Right atrium auricular region (tissue), 2 donors: ENCODE measurements around the gene NLRC5. TPM values are rescaled to one million over a fixed set of nuclear protein-coding genes. Genes with fewer than 3 reads are reported as not detected.
"Not testable (repeated sequence)": the region's sequence is repeated elsewhere in the genome, so short reads cannot be mapped to it uniquely, and the experiment has no call there.

Experiments used
- DNase-seq: peaks from one replicate; pipeline ENCODE4 v3.0.0-alpha.2; 2019; ENCODE audit warnings: low spot score
- H3K27ac ChIP-seq, 2 donors: fragments of 200-600 bp; sonication (generic); 1 replicate in 1 of 2; 2 replicates in 1 of 2; pipeline ENCODE4 v1.5.1; 2016 to 2019
- H3K27me3 ChIP-seq, 2 donors: fragments of 200-600 bp; sonication (generic); one replicate each; pipeline versions ENCODE4 v1.5.1 to v1.6.0; 2017 to 2019
- H3K36me3 ChIP-seq: fragments of 200-600 bp; sonication (generic); one replicate; pipeline ENCODE4 v1.5.1; 2016
- H3K4me1 ChIP-seq, 2 donors: fragments of 200-600 bp; sonication (generic); one replicate each; pipeline versions ENCODE4 v1.5.1 to v1.6.0; 2017 to 2019
- H3K4me3 ChIP-seq, 2 donors: fragments of 200-600 bp; sonication (generic); 1 replicate in 1 of 2; 2 replicates in 1 of 2; pipeline ENCODE4 v1.5.1; 2017 to 2019; ENCODE audit warnings: mild to moderate bottlenecking in 1 of 2, moderate library complexity in 1 of 2
- H3K9me3 ChIP-seq, 2 donors: fragments of 200-600 bp; sonication (generic); one replicate each; pipeline ENCODE4 v1.5.1; 2019
- total RNA-seq, 2 donors: library from RNA; depleted of rRNA; stranded (reverse); fragments of >200 nt; gene quantifications; one replicate each; pipeline ENCODE4 v1.1.0, GENCODE V29; 2016
- TF ChIP-seq, protein P1 (sequence below), 2 donors: fragments of 200-600 bp; sonication (generic); IDR thresholded peaks; one replicate each; pipeline ENCODE4 v1.5.1; 2019; ENCODE audit warnings: antibody characterized with exemption in 2 of 2

NLRC5 gene
- total RNA-seq, 2 donors from 2014 or later: 8.0 to 9.7 TPM

DNA sequence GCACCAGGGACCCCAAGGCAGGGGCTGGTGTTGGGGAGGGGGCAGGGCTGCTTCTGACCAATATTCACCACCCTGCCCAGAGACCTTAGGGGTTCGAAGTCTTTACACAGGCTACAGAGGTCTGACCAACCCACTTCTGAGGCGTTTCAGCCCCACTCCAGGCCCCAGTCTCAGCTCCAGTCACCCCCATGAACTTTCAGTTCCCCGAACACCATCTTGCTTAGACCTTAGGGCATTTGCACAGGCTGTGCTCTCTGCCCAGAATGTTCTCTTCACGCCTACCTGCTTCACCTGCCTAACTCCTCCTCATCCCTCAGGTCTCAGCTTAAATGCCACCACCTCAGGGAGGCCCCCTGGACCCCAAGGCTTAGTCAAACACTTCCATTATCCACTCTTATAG, 77.3 kb downstream of the NLRC5 start:
- Histone ChIP-seq H3K4me1 (peaks cover 0 to 7% of the 10 kb centered on the region in 2 donors), H3K4me3 (no peak overlapping the region), H3K27me3 (no peaks in the 10 kb centered on the region), H3K9me3 (no peaks in the 10 kb centered on the region), H3K27ac (no peak overlapping the region), H3K36me3 (no peaks in the 10 kb centered on the region)
- TF ChIP-seq, protein P1, sequence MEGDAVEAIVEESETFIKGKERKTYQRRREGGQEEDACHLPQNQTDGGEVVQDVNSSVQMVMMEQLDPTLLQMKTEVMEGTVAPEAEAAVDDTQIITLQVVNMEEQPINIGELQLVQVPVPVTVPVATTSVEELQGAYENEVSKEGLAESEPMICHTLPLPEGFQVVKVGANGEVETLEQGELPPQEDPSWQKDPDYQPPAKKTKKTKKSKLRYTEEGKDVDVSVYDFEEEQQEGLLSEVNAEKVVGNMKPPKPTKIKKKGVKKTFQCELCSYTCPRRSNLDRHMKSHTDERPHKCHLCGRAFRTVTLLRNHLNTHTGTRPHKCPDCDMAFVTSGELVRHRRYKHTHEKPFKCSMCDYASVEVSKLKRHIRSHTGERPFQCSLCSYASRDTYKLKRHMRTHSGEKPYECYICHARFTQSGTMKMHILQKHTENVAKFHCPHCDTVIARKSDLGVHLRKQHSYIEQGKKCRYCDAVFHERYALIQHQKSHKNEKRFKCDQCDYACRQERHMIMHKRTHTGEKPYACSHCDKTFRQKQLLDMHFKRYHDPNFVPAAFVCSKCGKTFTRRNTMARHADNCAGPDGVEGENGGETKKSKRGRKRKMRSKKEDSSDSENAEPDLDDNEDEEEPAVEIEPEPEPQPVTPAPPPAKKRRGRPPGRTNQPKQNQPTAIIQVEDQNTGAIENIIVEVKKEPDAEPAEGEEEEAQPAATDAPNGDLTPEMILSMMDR (IDR thresholded peaks at IDR 0.05): no peak
- DNase-seq: no peak

DNA sequence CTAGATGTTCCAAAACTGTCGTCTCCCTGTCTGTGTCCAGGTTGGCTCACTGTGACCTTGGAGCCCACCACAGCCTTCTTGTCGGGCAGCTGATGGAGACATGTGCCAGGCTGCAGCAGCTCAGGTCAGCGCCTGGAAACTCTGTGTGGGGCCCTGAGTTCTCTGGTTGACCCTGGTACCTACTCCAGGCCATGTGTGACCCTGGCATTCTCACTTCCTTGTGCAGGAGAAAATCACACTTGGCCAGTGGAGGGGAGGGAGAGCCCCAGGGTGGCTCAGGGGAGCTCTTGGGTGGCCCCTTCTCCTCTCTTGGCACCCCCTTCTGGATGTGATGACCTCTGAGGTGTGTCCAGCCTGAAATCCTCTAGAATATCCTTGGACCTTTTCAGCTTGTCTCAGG, 78.0 kb downstream of the NLRC5 start:
- Histone ChIP-seq H3K27me3 (no peaks in the 10 kb centered on the region), H3K4me3 (no peak overlapping the region)
- TF ChIP-seq, protein P1 (IDR thresholded peaks at IDR 0.05): no peak

DNA sequence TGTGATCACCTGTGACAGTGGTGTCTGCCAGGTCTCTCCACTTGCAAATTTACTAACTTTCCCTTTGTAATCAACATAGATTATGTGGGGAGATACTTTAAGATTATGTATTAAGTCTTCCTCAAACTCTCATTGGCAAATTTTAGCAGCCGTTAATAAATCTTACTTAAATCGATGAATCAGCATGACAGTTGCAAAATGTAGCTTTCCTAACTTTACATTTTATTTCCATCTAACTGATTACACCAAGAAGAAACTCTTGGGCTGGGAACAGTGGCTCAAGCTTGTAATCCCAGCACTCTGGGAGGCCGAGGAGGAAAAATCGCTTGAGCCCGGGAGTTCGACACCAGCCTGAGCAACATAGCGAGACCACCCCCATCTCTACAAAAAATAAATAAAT, 79.7 kb downstream of the NLRC5 start:
- H3K4me1 ChIP-seq: no peaks in the 10 kb centered on the region
- no peak overlapping the region for H3K27ac ChIP-seq
- TF ChIP-seq, protein P1 (IDR thresholded peaks at IDR 0.05): no peak
- no peaks in the 10 kb centered on the region for H3K27me3 ChIP-seq
- no peaks in the 10 kb centered on the region for H3K9me3 ChIP-seq
- no peak for DNase-seq
- no peak overlapping the region for H3K4me3 ChIP-seq
- H3K36me3 ChIP-seq: peaks cover 2% of the 10 kb centered on the region

More for the DNA sequence above, 78.0 kb downstream of the NLRC5 start:
- no peak for DNase-seq
- Histone ChIP-seq H3K9me3 (no peaks in the 10 kb centered on the region), H3K36me3 (no peaks in the 10 kb centered on the region), H3K27ac (no peak overlapping the region), H3K4me1 (no peaks in the 10 kb centered on the region)

DNA sequence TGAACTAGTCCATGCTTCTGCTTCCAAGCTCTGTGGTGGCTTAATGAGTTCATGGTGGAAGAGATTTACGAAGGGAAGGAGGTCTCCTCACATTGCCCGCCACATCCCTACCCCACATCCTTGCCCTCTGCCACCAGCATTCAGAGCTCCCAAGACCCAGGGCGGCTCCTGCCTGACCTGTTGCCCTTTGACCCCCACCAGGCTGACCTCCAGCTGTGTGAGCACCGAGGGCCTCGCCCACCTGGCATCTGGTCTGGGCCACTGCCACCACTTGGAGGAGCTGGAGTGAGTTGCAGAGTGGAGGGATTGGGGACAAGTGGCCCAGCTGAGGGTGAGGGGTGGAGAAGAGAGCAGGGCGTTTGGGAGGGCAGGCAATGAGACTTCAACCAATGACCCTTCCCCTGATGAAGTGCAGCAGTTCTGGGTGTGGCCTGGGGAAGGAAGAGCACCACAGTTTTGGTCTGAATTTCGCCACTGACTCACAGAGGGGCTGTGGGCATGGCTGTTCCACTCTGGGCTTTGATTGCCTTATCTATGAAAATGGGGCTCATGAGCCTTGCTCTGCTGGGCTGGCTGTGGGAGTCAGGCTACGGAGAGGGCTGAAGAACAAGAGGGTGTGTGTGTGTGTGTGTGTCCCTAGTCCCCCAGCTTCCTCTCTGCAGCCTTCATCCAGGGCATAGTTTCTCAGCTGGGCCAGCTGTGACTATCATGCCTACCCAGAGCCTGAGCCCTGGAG, 80.4 kb downstream of the NLRC5 start:
- Histone ChIP-seq H3K36me3 (peaks cover 6% of the 10 kb centered on the region), H3K9me3 (no peaks in the 10 kb centered on the region), H3K4me3 (no peak overlapping the region), H3K27ac (no peak overlapping the region), H3K27me3 (no peaks in the 10 kb centered on the region), H3K4me1 (no peaks in the 10 kb centered on the region)
- DNase-seq: no peak
- TF ChIP-seq, protein P1 (IDR thresholded peaks at IDR 0.05): no peak

DNA sequence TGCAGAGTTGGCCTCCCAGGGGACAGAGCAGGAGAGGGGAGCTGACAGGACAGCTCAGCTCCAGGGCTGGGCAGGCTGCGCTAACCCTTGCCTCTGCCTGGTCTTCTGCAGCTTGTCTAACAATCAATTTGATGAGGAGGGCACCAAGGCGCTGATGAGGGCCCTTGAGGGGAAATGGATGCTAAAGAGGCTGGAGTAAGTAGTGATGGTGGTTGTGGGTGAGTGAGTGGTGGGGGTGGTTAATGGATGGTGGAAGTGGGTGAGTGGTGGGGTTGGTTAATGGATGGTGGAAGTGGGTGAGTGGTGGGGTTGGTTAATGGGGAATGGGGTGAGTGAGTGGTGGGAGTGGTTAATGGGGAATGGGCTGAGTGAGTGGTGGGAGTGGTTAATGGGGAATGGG, 81.1 kb downstream of the NLRC5 start:
- no peak overlapping the region for H3K4me3 ChIP-seq
- no peaks in the 10 kb centered on the region for H3K27me3 ChIP-seq
- H3K4me1 ChIP-seq: no peaks in the 10 kb centered on the region
- TF ChIP-seq, protein P1 (IDR thresholded peaks at IDR 0.05): no peak
- H3K27ac ChIP-seq: no peak overlapping the region
- no peaks in the 10 kb centered on the region for H3K9me3 ChIP-seq
- DNase-seq: no peak
- H3K36me3 ChIP-seq: peaks cover 6% of the 10 kb centered on the region

DNA sequence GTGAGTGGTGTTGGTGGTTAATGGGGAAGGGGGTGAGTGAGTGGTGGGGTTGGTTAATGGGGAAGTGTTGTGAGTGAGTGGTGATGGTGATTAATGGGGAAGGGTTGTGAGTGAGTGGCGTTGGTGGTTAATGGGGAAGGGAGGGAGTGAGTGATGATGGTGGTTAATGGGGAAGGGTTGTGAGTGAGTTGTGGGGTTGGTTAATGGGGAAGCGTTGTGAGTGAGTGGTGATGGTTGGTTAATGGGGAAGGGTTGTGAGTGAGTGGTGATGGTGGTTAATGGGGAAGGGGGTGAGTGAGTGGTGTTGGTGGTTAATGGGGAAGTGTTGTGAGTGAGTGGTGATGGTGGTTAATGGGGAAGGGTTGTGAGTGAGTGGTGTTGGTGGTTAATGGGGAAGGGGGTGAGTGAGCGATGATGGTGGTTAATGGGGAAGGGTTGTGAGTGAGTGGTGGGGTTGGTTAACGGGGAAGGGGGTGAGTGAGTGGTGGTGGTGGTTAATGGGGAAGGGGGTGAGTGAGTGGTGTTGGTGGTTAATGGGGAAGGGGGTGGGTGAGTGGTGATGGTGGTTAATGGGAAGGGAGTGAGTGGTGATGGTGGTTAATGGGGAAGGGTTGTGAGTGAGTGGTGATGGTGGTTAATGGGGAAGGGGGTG, 81.8 kb downstream of the NLRC5 start:
- not testable (repeated sequence) for H3K4me1 ChIP-seq, H3K9me3 ChIP-seq, DNase-seq, H3K27ac ChIP-seq, H3K4me3 ChIP-seq, H3K27me3 ChIP-seq, H3K36me3 ChIP-seq
